ENCODE results near the gene ATP8A2. TPM values are rescaled to one million over a fixed set of nuclear protein-coding genes. Genes with fewer than 3 reads are reported as not detected.

The ATP8A2 gene
- total and polyA plus RNA-seq, 9 of the 15 experiments (the other 6 are each of a cell fraction or from before 2014, with no cell fraction given) = under 0.01 to 0.33 (median 0.06) TPM; not detected in 4

- DNase-seq (ENCODE audit: extremely low read depth in 1 of 4, low spot score in 3 of 4) (no peak), FAIRE-seq (no peak), ATAC-seq (no peak)
- Histone ChIP-seq H3K9me3 (replicated peaks; ENCODE audit: control insufficient read depth, insufficient read depth, low read depth, low read length) (no peaks in the 10 kb centered on the region), H2AFZ (ENCODE audit: low read depth, low read length) (no peak overlapping the region), H3K79me2 (ENCODE audit: control insufficient read depth, insufficient read depth, low read length) (no peaks in the 10 kb centered on the region), H3K4me3 (no peak overlapping the region), H3K27me3 (ENCODE audit: control insufficient read depth in 2 of 2, insufficient read depth in 2 of 2, low read length in 2 of 2) (no peaks in the 10 kb centered on the region), H3K27ac (ENCODE audit: extremely low read depth, low read depth, low read length) (no peak overlapping the region), H3K4me1 (replicated peaks in 1 of 2; ENCODE audit: control insufficient read depth in 2 of 2, insufficient read depth in 2 of 2, low read length in 2 of 2) (no peaks in the 10 kb centered on the region), H3K4me2 (ENCODE audit: insufficient read depth, low read length) (no peak overlapping the region), H3K36me3 (ENCODE audit: control insufficient read depth, insufficient read depth, low read length) (no peaks in the 10 kb centered on the region), H4K20me1 (replicated peaks; ENCODE audit: control insufficient read depth, insufficient read depth, low read length) (no peaks in the 10 kb centered on the region), H3K9me1 (ENCODE audit: control insufficient read depth, insufficient read depth, low read length) (no peaks in the 10 kb centered on the region), H3K9ac (ENCODE audit: insufficient read depth in 1 of 2, low read depth in 2 of 2, low read length in 2 of 2) (no peak overlapping the region)
- intact Hi-C loops (cut with micrococcal nuclease) = no loop called here
- POLR2A ChIA-PET = no interaction called here
- 0% methylated on average over 2 of the region's 2 CpGs for WGBS (ENCODE audit: insufficient coverage, low coverage, missing lambda C conversion rate)
- BruUV-seq (replicated peaks) = no TSS peak
- CTCF ChIA-PET (ENCODE audit: low intra/inter-chr PET ratio) = no interaction called here
- in situ Hi-C loops (cut with MboI) = no loop called here
- TF ChIP-seq CHD7 (IDR thresholded peaks at IDR 0.05; ENCODE audit: low read depth, low read length) = no peak
- no peak for TF ChIP-seq DDX20 (tag; IDR thresholded peaks at IDR 0.05; ENCODE audit: low read depth)
- TF ChIP-seq NCOA1 (IDR thresholded peaks at IDR 0.05; ENCODE audit: low read depth) = no peak
- TF ChIP-seq TRIM25 (IDR thresholded peaks at IDR 0.05; ENCODE audit: borderline replicate concordance) = no peak
- no peak for TF ChIP-seq FOXA3 (CRISPR knock-in tag; conservative IDR thresholded peaks at IDR 0.05 in 1 of 2, IDR thresholded peaks at IDR 0.05 in 1 of 2)
- TF ChIP-seq ZNF274 (IDR thresholded peaks at IDR 0.05; ENCODE audit: borderline replicate concordance, low read depth, low read length) = no peak
These were observed 405.7 kb downstream of the ATP8A2 start for GRCh38 chr13:25777509-25777908.

All from K562 (cell line).